ENCODE measurements around the gene NCBP3. TPM values are rescaled to one million over a fixed set of nuclear protein-coding genes. Genes with fewer than 3 reads are reported as not detected.

The NCBP3 gene
- total RNA-seq, 4 donors from 2014 or later, result 17.3 to 31.5 (median 21.3) TPM

DNA sequence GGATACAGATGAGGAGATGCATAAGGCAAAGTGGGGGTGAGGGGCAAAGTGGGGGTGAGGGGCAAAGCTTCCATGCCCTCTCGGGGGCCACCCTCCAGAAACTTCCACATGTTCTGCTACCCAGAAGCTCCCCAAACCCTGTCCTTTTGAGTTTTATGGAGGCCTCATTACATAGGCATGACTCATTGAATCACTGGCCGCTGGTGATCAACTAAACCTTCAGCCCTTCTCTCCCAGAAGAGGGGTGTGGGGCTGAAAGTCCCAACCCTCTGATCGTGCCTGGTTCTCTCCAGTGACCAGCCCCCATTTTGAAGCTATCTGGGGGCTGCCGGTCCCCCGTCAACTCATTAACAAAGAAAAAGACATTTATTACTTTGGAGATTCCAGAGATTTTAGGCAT is 72.5 kb downstream of the NCBP3 start:
- Histone ChIP-seq H3K36me3 (no peaks in the 10 kb centered on the region), H3K27me3 (no peaks in the 10 kb centered on the region), H3K4me3 (no peak overlapping the region), H3K27ac (no peak overlapping the region), H3K9me3 (no peaks in the 10 kb centered on the region), H3K4me1 (no peaks in the 10 kb centered on the region)
- TF ChIP-seq, protein P1, sequence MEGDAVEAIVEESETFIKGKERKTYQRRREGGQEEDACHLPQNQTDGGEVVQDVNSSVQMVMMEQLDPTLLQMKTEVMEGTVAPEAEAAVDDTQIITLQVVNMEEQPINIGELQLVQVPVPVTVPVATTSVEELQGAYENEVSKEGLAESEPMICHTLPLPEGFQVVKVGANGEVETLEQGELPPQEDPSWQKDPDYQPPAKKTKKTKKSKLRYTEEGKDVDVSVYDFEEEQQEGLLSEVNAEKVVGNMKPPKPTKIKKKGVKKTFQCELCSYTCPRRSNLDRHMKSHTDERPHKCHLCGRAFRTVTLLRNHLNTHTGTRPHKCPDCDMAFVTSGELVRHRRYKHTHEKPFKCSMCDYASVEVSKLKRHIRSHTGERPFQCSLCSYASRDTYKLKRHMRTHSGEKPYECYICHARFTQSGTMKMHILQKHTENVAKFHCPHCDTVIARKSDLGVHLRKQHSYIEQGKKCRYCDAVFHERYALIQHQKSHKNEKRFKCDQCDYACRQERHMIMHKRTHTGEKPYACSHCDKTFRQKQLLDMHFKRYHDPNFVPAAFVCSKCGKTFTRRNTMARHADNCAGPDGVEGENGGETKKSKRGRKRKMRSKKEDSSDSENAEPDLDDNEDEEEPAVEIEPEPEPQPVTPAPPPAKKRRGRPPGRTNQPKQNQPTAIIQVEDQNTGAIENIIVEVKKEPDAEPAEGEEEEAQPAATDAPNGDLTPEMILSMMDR (IDR thresholded peaks at IDR 0.05), result no peak
- no peak for TF ChIP-seq EP300 (IDR thresholded peaks at IDR 0.05)
- no peak for TF ChIP-seq POLR2A (IDR thresholded peaks at IDR 0.05)
- DNase-seq (ENCODE audit: low spot score in 2 of 2), result no peak
- 67 to 68% methylated on average over 5 of the region's 5 CpGs for WGBS, 2 donors

DNA sequence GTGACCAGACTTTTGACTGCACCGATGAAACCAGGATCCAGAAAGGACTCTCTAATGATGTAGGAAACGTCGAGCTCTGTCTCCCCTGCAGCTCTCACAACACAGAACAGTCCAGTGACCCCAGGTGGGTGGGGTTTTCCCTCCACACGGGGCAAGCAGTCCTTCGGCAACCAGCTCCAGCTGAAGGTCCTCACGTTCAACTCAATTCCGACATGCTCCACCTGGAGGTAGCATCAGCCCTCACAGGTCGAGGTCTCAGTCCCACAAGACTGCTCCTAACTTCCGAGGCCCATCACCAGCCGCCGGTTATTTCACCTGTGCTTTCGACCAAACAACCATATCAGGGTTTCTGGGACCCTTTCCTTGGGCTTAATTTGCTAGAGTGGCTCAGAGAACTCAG is 73.3 kb downstream of the NCBP3 start:
- Histone ChIP-seq H3K27me3 (no peaks in the 10 kb centered on the region), H3K36me3 (no peaks in the 10 kb centered on the region), H3K4me1 (no peaks in the 10 kb centered on the region), H3K4me3 (no peak overlapping the region), H3K27ac (no peak overlapping the region), H3K9me3 (peaks cover 0 to 6% (median 0%) of the 10 kb centered on the region in 4 donors)
- TF ChIP-seq EP300 (IDR thresholded peaks at IDR 0.05) (no peak), POLR2A (IDR thresholded peaks at IDR 0.05) (no peak)
- TF ChIP-seq, protein P1 (IDR thresholded peaks at IDR 0.05), result no peak
- DNase-seq (ENCODE audit: low spot score in 2 of 2), result no peak
- 76 to 79% methylated on average over 12 of the region's 12 CpGs for WGBS, 2 donors

DNA sequence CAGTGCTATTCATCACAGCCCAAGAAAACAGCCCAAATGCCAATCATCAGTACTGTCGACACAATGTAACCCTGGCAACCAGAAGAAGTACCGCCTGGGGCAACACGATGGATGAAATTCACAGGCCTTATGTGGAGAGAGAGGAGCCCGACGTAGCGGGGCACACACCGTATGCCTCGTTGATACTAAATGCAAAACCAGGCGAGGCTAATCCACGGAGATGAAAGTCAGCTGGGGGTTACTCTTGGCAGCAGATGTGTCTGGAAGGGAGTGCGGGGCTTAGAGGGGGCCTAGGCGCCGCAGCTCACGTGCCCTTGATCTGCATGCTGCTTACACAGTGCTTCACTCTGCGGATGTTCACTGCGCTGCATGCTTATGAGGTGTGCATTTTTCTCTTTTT is 74.9 kb downstream of the NCBP3 start:
- peaks cover 0 to 16% (median 0%) of the 10 kb centered on the region in 4 donors for H3K9me3 ChIP-seq
- DNase-seq (ENCODE audit: low spot score in 2 of 2), result no peak
- no peaks in the 10 kb centered on the region for H3K27me3 ChIP-seq
- H3K4me3 ChIP-seq, result no peak overlapping the region
- H3K27ac ChIP-seq, result no peak overlapping the region
- no peaks in the 10 kb centered on the region for H3K36me3 ChIP-seq
- WGBS, 2 donors, result 67 to 79% methylated on average over 16 of the region's 16 CpGs
- TF ChIP-seq, protein P1 (IDR thresholded peaks at IDR 0.05), result no peak
- TF ChIP-seq POLR2A (IDR thresholded peaks at IDR 0.05) (no peak), EP300 (IDR thresholded peaks at IDR 0.05) (no peak)
- no peaks in the 10 kb centered on the region for H3K4me1 ChIP-seq

DNA sequence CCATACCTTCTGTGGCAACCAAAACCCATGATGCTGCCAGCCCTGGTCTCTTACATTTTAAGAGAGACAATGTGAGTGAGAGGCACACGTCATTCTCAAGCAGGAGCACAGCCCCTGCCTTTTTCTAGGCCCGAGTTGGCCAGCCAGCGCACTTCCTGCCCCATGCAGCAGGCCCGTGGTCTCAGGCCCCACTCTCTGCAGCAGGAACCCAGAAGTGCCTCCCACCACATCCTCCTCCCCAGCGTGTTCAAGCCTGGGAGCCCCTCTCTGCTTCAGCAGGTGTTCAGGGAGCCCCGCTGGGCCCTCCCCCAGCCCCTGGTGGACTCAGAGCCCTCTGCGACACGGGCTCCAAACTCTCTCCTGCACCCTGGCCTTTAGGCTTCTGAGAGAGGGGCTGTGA is 75.6 kb downstream of the NCBP3 start:
- H3K36me3 ChIP-seq, result no peaks in the 10 kb centered on the region
- H3K27me3 ChIP-seq, result no peaks in the 10 kb centered on the region
- H3K4me1 ChIP-seq, result no peaks in the 10 kb centered on the region
- 45 to 46% methylated on average over 6 to 8 of the region's 8 CpGs for WGBS, 2 donors
- DNase-seq (ENCODE audit: low spot score in 2 of 2), result no peak
- H3K27ac ChIP-seq, result no peak overlapping the region
- no peak overlapping the region for H3K4me3 ChIP-seq
- H3K9me3 ChIP-seq, result peaks cover 0 to 18% (median 0%) of the 10 kb centered on the region in 4 donors
- TF ChIP-seq EP300 (IDR thresholded peaks at IDR 0.05) (no peak), POLR2A (IDR thresholded peaks at IDR 0.05) (no peak)
- TF ChIP-seq, protein P1 (IDR thresholded peaks at IDR 0.05), result no peak

DNA sequence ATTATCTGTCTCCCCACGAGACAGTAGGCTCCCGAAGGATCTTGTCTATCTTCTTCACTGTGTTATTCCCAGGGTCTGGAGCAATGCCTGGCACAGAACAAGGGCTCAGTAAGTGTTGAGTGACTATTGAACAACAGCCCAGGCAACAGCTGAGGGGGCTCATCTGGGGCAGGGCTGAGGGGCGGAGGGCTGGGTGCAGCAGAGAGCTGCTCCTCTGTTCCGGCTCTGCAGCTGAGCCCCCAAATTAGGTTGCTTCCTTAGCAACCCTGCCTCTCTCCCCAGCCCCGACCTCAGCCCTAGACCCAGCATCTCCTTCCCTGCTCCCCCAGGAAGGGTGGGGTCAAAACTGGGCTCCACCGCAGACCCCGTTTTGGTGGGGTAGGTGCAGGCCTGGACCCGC is 77.3 kb downstream of the NCBP3 start:
- 70 to 71% methylated on average over 8 of the region's 8 CpGs for WGBS, 2 donors

More for the DNA sequence above, 77.3 kb downstream of the NCBP3 start:
- peaks cover 0 to 3% of the 10 kb centered on the region in 2 donors for H3K27me3 ChIP-seq
- peaks cover 0 to 18% (median 0%) of the 10 kb centered on the region in 4 donors for H3K9me3 ChIP-seq
- no peak for TF ChIP-seq EP300 (IDR thresholded peaks at IDR 0.05)
- TF ChIP-seq, protein P1 (IDR thresholded peaks at IDR 0.05), result no peak
- no peak for TF ChIP-seq POLR2A (IDR thresholded peaks at IDR 0.05)
- H3K36me3 ChIP-seq, result no peaks in the 10 kb centered on the region
- H3K27ac ChIP-seq, result no peak overlapping the region
- H3K4me3 ChIP-seq, result no peak overlapping the region
- no peak for DNase-seq (ENCODE audit: low spot score in 2 of 2)
- no peaks in the 10 kb centered on the region for H3K4me1 ChIP-seq

All from tibial nerve (tissue), 4 donors.